ENCODE data around the gene PRKAR1B.

GRCh38 chr7:623464-623863 lies 103.6 kb downstream of the PRKAR1B start:
- no peak for TF ChIP-seq CTCF (IDR thresholded peaks at IDR 0.05)
- no peak for TF ChIP-seq POLR2A (IDR thresholded peaks at IDR 0.05)
